ENCODE results near the gene P2RY14.
"Not testable (repeated sequence)": the region's sequence is repeated elsewhere in the genome, so short reads cannot be mapped to it uniquely, and the experiment has no call there.

The P2RY14 gene

GRCh38 chr3:151256749-151257148 lies 21.6 kb downstream of the P2RY14 start:
- DNase-seq, result no peak

- DNase-seq, result no peak
Observed at GRCh38 chr3:151248772-151249337, 29.5 kb downstream of the P2RY14 start.

DNA sequence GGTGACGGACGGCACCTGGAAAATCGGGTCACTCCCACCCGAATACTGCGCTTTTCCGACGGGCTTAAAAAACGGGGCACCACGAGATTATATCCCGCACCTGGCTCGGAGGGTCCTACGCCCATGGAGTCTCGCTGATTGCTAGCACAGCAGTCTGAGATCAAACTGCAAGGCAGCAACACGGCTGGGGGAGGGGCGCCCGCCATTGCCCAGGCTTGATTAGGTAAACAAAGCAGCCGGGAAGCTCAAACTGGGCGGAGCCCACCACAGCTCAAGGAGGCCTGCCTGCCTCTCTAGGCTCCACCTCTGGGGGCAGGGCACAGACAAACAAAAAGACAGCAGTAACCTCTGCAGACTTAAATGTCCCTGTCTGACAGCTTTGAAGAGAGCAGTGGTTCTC lies 36.3 kb downstream of the P2RY14 start:
- DNase-seq, result not testable (repeated sequence)

GRCh38 chr3:151236736-151237135 lies 41.6 kb downstream of the P2RY14 start:
- DNase-seq, result no peak

DNA sequence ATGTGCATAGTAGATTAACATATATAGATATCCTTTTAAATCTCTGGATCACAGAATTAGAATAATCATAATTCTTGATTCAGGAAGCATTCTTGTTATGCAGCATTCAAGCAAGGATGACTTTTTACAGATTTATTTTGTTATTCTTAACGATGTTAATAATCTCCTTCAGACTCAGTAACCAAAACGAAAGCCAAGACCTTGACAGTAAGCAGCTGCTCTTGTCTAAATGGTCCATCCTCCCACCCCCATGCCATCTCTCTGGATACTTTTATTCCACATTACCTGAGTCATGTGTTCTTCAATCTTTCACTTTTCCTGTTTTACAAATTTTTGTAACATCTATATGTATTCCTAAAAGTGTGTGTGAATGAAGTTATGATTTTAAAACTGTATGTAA lies 42.0 kb downstream of the P2RY14 start:
- DNase-seq, result no peak

DNA sequence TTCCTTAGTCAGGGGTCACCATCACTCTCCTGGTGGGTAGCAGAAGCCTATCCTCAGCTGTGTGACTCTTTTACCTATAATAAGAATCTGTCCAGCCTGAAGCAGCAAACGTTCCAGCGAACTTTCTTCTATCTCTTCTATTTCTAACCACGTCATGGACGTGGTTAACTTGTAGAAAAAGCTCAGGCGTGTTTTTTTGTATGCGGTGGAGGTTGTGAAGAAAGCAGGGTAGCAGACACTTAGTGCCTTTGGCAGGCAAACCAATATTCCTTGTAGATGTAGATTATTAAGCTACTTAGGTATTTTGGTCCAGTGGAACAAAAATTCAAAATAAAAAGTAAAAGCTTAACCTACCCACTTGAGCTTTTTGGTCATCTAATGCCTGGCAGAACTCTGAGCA lies 43.5 kb downstream of the P2RY14 start:
- DNase-seq, result no peak

GRCh38 chr3:151232991-151233390 lies 45.4 kb downstream of the P2RY14 start:
- DNase-seq, result no peak

DNA sequence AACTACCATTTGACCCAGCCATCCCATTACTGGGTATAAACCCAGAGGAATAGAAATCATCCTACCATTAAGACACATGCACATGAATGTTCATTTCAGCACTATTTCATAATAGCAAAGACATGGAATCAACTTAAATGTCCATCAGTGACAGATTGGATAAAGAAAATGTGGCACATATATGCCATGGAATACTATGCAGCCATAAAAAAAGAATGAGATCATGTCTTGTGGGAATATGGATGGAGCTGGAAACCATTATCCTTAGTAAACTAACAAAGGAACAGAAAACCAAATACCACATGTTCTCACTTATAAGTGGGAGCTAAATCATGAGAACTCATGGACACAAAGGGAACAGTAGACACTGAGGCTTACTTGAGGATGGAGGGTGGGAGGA lies 45.9 kb downstream of the P2RY14 start:
- DNase-seq, result not testable (repeated sequence)

DNA sequence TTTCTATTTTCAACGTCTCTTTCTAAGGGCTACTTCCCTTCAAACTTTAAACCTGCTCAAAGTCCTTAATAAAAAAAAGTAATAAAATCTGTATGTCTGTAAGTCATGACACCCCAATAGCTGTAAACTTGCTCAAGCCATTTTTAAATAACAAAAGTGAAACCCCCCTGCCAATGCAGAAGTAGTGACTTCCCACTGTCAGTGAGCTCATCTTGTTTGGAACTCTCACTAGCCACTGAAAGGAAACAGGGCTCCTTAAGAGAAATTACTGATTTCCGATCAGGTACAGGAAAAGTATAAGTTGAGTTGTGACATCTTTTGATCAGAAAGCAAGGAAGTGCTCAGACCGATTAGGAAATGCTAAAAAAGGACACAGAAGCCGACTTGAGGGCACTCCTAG lies 47.7 kb downstream of the P2RY14 start:
- no peak for DNase-seq

- no peak for DNase-seq
Observed at GRCh38 chr3:151228666-151229040, 49.7 kb downstream of the P2RY14 start.

GRCh38 chr3:151227807-151228665 lies 50.3 kb downstream of the P2RY14 start:
- peak; percentile 65 for DNase-seq

- no peak for DNase-seq
Observed at GRCh38 chr3:151227266-151227806, 51.0 kb downstream of the P2RY14 start.

GRCh38 chr3:151226825-151227224 lies 51.5 kb downstream of the P2RY14 start:
- no peak for DNase-seq

DNA sequence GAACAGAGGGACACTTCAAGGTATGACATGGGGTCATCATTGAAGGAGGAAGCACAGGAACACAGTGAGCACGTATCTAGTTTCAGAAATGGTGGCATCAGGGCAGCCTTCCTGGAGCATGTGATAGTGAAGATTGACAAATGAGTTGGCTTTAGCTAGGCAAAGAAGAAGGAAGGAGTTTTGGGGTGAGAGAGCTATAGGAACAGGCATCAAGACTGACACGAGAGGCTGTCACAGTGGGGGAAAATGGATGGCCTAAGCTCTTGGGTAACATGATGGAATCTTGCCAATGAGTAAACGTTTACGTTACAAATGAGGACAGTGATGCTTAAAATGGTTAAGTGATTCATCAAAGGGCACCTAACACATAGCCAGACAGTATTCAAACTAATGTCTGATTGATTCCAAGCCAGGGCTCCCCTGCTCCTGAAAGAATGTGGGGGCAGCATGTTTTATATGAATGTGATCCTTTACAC lies 52.2 kb downstream of the P2RY14 start:
- DNase-seq, result no peak

DNA sequence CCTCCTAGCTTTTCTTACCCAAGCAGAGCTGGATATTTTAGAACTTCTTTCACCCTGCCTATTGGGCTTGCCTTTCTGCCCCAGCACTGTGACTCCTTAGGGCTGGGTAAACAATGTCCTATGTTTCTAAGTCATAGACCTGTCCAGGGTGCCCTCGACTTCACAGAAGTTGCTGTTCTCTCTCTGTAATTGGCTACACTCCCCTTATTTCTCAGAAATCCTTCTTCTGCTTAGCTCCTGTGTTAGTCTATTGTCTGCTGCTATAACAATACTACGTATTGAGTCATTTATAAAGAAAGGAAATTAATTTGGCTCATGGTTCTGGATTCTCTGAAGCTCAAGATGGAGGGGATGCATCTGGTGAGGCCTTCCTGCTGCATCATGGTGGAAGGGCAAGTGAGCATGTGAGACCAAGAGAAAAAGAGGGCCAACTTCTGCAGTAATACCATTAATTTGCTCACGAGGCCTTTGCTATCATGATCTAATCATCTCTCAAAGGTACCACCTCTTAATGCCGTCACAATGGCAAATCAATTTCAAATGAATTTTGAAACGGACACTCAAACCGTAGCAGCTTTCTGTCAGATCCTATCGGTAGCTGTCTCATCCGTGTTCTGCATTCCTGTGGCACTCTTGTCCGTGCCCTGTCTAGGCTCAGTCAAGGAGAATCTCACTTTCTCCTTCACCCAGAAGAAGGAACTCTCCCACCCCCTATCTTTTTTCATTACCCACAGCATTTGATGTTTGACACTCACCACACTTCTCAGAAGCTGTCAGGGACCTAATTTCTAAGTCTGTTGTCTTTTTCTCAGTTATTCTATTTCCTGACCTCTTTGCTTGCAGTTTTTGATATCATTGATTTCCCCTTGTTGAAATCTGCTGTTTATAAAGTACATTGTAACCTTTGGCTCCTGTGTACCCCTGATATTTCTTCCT lies 53.0 kb downstream of the P2RY14 start:
- DNase-seq, result no peak

- no peak for DNase-seq
Observed at GRCh38 chr3:151224268-151224866, 54.0 kb downstream of the P2RY14 start.

DNA sequence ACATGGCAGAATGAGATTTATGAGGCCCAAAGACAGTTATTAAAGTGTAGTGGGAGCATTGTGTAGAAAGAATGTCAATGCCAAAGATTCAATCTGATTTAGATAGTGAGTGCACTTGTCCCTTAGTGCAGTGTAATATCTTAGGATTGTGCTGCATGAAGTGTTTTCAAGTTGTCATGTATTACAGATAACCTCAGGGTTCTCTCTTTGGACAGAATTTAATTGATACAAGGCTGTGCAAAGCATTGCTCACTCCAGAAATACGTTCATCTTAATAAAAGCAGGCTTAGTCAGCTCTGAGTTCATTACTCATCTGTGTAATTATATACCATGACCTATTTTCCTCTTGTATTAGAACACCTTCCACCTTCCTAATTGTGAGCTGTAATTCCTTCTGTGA lies 59.3 kb downstream of the P2RY14 start:
- no peak for DNase-seq

DNA sequence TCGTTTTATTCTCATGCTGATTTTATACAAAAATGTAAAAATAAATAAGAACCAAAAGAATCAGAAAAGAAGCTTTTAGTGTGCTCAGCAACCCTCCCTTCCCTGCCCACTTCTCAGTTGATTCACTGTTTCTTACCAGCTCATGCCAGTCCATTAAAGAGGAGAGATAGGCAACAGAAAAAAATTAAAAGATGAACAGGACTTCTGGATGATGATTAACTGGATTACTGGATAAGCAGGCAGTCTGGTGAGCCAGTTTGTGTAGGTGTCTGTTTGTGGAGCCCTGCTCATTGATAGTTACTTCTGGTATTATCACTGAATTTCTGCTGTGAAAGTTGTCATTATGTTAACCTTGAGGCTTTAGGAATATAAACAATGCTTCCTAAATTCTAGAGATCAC lies 60.2 kb downstream of the P2RY14 start:
- no peak for DNase-seq

DNA sequence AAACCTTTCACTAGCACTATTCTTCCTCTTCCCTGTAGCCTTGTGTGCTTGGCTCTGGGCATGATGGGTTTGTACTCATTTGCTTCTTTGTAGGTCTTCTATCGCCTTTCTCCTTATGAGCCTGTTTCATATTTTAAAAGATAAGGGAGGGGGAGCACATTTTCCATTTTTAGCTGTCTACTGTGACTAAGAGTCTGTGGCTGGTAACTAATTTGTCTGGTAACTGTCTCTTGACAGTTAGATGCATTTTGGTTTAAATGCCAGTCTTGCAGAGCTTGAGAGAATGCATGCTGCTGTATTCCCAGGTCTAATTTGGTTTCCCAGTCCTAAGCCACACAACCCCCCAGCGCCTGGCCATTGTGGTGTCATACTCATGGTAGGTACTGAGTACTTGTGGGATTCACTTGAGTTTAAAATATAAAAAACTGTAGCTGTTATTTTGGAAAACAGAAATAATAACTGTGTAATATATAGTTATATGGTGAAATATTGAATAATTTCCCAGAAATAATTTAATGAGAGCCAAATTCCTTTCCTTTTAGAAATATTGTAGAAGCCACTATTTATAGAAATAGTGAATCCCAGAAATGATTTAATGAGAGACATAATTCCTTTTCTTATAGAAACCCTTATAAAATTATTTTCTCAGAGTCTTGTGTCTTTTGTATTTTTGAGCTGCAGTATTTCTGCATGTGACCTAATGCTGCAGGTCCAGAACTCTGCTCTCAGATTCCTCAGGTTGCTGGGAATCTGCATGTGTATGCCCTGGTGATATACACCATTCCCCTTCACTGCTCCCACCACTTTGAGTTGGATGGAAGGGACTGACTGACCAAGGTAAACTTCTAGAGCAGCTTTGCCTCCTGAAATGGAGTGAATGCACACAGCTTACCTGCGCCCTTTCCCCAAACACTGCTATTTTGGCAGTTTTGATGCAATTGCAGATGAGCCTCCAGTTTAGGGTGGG lies 61.4 kb downstream of the P2RY14 start:
- no peak for DNase-seq

DNA sequence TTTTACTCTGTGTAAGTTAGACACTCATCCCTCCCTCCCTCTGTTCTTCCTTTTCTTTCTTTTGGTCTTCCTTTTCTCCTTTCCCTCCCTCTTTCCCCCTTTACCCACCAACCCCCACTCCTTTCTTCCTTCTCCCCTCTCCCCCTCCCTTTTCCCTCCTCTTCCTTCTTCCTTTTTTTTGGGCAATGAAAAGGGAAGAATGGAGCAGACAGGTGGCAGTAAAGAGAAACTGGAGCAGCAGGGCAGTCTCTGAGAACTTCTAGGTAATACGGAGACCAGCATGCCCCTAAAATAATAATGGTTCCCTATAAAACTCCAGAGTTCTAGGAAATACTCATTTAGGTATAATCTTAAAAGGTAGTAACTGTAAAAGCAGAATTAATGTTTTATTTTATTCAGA lies 63.9 kb downstream of the P2RY14 start:
- no peak for DNase-seq

DNA sequence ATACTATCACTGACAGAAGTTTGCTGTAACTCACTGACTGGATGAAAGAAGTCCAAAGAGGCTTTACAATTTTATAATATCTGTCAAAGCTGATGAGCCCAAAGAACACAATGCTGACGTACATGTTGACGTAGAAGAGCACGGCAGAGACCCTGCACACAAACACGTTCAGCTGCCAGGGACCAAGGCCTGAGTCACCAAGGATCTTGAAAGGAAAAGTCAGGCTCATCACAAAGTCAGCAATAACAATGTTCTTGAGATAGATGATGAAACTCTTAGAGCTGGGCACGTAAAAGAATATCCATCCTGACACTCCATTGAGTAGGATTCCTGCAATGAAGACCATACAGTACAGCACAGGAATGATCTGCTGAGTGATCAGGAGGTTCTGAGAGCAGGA lies 64.5 kb downstream of the P2RY14 start:
- DNase-seq, result no peak

GRCh38 chr3:151213151-151213550 lies 65.2 kb downstream of the P2RY14 start:
- no peak for DNase-seq

All from stimulated activated naive CD4-positive, alpha-beta T cell treated with Interleukin-2 at 50 U/mL for 16 hours (primary cell).